Measurements from ENCODE around the gene PLCB1. TPM values are rescaled to one million over a fixed set of nuclear protein-coding genes. Genes with fewer than 3 reads are reported as not detected.

PLCB1 gene
- total and polyA plus RNA-seq, 7 experiments from 2014 or later, result 0.56 to 17.6 (median 2.3) TPM

DNA sequence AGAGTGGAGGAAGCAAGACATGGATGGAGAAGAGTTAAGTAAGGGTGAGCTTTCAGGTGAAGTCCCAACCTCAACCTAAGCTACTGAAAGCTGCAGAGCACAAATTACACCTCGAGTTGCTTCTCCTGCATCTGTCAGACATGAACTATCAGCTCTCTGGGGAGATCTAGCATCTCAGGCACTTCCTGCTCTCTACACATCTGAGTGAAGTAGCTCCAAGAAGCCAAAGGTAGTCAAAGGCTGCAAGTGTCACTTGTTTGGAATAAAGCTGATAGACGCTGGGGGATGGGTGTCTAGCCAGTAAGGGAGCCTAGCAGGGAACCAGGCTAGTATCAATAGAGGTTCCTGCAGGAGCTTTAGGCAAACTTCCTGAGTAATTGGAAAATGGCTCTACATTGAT, 228.0 kb downstream of the PLCB1 start:
- Mint-ChIP-seq H3K4me1 (peaks cover 0 to 2% (median 0%) of the 10 kb centered on the region in 7 donors), H3K27ac (no peak overlapping the region), H3K9me3 (no peaks in the 10 kb centered on the region), H3K36me3 (no peaks in the 10 kb centered on the region), H3K27me3 (peaks cover 0 to 6% (median 0%) of the 10 kb centered on the region in 5 donors), H3K4me3 (no peak overlapping the region)
- Histone ChIP-seq H3K4me3 (ENCODE audit: low read length) (no peak overlapping the region), H3K27me3 (ENCODE audit: control insufficient read depth in 2 of 2, insufficient read depth in 2 of 2, low read length in 2 of 2) (no peaks in the 10 kb centered on the region), H3K4me1 (ENCODE audit: control insufficient read depth in 2 of 2, insufficient read depth in 2 of 2, low read length in 2 of 2) (no peaks in the 10 kb centered on the region), H3K9me3 (ENCODE audit: control insufficient read depth in 2 of 3, low read length in 3 of 3) (no peaks in the 10 kb centered on the region), H3K36me3 (ENCODE audit: control insufficient read depth in 2 of 3, insufficient read depth in 3 of 3, low read length in 3 of 3) (no peaks in the 10 kb centered on the region), H3K27ac (ENCODE audit: low read depth, low read length) (no peak overlapping the region)
- ChIA-PET POLR2A (no interaction called here), CTCF (interaction anchor here (0.6 kb wide), 1 partner anchor 29 kb away, joined by 3 read pairs; no protein-coding TSS in a partner anchor)
- intact Hi-C loops (cut with micrococcal nuclease), result no loop called here
- DNase-seq, result no peak
- no peak for ATAC-seq

DNA sequence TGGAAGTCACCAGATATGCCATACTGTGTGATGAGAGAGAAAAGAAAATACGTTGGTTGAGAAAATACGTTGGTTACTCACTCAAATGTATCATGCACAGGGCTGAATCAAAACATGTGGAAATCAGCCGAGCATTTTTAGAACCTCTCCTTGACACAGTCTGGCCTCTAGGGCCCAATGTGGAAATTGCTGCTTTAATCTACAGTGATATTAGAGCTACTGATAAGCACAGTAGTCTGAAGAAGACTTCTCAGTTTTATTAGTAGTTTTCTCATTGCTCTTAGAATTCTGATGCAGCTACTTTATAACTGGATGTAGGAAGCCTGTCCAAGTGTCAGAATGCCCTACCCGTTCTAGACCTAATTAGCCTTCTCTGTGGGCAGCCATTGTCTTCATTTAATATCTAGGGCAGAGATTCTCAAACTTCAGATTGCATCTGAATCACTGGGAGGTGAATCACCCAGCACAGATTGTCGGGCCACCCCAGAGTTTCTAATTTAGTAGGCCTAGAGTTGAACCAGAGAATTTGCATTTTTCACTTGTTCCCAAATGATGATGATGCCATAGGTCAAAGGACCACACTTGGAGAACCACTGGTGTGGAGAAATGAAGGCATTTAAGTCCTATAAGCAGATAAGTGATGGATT, 229.1 kb downstream of the PLCB1 start:
- DNase-seq (no peak), ATAC-seq (peak; percentile 24)
- H3K36me3 Mint-ChIP-seq, result no peaks in the 10 kb centered on the region
- CTCF ChIA-PET, result no interaction called here
- no peaks in the 10 kb centered on the region for H3K9me3 ChIP-seq (ENCODE audit: control insufficient read depth in 2 of 3, low read length in 3 of 3)
- H3K27me3 ChIP-seq (ENCODE audit: control insufficient read depth in 2 of 2, insufficient read depth in 2 of 2, low read length in 2 of 2), result no peaks in the 10 kb centered on the region
- H3K4me3 Mint-ChIP-seq, result no peak overlapping the region
- POLR2A ChIA-PET, result no interaction called here
- no peaks in the 10 kb centered on the region for H3K36me3 ChIP-seq (ENCODE audit: control insufficient read depth in 2 of 3, insufficient read depth in 3 of 3, low read length in 3 of 3)
- no peaks in the 10 kb centered on the region for H3K9me3 Mint-ChIP-seq
- intact Hi-C loops (cut with micrococcal nuclease), result no loop called here
- H3K4me3 ChIP-seq (ENCODE audit: low read length), result no peak overlapping the region
- H3K27ac ChIP-seq (ENCODE audit: low read depth, low read length), result no peak overlapping the region
- H3K27me3 Mint-ChIP-seq, result peaks cover 0 to 8% (median 3%) of the 10 kb centered on the region in 5 donors
- H3K27ac Mint-ChIP-seq, result no peak overlapping the region
- peaks cover 0 to 2% (median 0%) of the 10 kb centered on the region in 7 donors for H3K4me1 Mint-ChIP-seq
- no peaks in the 10 kb centered on the region for H3K4me1 ChIP-seq (ENCODE audit: control insufficient read depth in 2 of 2, insufficient read depth in 2 of 2, low read length in 2 of 2)

DNA sequence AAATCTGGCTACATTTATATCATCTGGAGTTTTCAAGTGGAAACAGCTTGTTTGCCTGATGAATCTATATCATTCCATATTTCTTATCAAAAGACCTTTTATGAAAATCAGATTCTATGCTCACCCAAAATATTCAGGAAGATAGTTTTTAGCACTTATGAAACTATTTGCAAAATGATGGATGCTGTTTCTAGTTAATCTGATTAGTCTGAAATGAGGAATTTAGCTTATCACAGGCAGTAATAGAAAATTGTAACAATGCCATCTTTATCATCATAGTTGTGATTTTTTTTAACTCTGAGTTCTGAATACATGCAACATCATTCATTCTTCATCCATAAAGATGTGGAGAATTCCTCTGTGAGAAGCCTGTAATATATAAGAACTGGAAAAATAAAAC, 229.7 kb downstream of the PLCB1 start:
- POLR2A ChIA-PET, result no interaction called here
- DNase-seq, result no peak

DNA sequence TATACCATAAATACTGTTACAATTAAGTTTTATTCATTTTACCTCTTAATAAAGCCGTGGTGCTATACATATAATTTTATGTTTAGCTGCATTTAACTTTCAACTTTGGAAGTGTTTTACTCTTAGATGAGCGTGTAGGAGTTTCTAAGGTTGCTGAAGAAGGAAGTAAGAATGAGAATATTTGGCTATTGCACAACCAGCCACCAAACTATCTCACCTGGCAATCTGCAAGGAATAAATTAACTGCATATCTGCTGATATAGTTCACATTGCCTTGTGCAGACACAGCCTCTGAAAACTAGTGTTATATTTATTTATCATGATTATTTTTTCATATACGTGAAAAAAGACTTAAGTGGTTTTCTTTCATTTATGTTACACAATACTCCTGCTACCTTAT, 230.4 kb downstream of the PLCB1 start:
- ATAC-seq, result no peak
- POLR2A ChIA-PET, result no interaction called here
- Histone ChIP-seq H3K9me3 (ENCODE audit: control insufficient read depth in 2 of 3, low read length in 3 of 3) (no peaks in the 10 kb centered on the region), H3K4me3 (ENCODE audit: low read length) (no peak overlapping the region), H3K27ac (ENCODE audit: low read depth, low read length) (no peak overlapping the region), H3K36me3 (ENCODE audit: control insufficient read depth in 2 of 3, insufficient read depth in 3 of 3, low read length in 3 of 3) (no peaks in the 10 kb centered on the region), H3K27me3 (ENCODE audit: control insufficient read depth in 2 of 2, insufficient read depth in 2 of 2, low read length in 2 of 2) (no peaks in the 10 kb centered on the region), H3K4me1 (ENCODE audit: control insufficient read depth in 2 of 2, insufficient read depth in 2 of 2, low read length in 2 of 2) (no peaks in the 10 kb centered on the region)
- no peak for DNase-seq
- H3K27me3 Mint-ChIP-seq, result peaks cover 0 to 10% (median 3%) of the 10 kb centered on the region in 5 donors
- intact Hi-C loops (cut with micrococcal nuclease), result no loop called here
- no peaks in the 10 kb centered on the region for H3K9me3 Mint-ChIP-seq
- no peaks in the 10 kb centered on the region for H3K36me3 Mint-ChIP-seq
- CTCF ChIA-PET, result no interaction called here
- no peak overlapping the region for H3K27ac Mint-ChIP-seq
- H3K4me3 Mint-ChIP-seq, result no peak overlapping the region
- H3K4me1 Mint-ChIP-seq, result peaks cover 0 to 2% (median 0%) of the 10 kb centered on the region in 7 donors

More for the DNA sequence above, 229.7 kb downstream of the PLCB1 start:
- Mint-ChIP-seq H3K9me3 (no peaks in the 10 kb centered on the region), H3K4me1 (peaks cover 0 to 2% (median 0%) of the 10 kb centered on the region in 7 donors), H3K4me3 (no peak overlapping the region), H3K27me3 (peaks cover 0 to 10% (median 3%) of the 10 kb centered on the region in 5 donors), H3K27ac (no peak overlapping the region), H3K36me3 (no peaks in the 10 kb centered on the region)
- no peaks in the 10 kb centered on the region for H3K9me3 ChIP-seq (ENCODE audit: control insufficient read depth in 2 of 3, low read length in 3 of 3)
- no peak overlapping the region for H3K27ac ChIP-seq (ENCODE audit: low read depth, low read length)
- intact Hi-C loops (cut with micrococcal nuclease), result no loop called here
- no peaks in the 10 kb centered on the region for H3K27me3 ChIP-seq (ENCODE audit: control insufficient read depth in 2 of 2, insufficient read depth in 2 of 2, low read length in 2 of 2)
- ATAC-seq, result no peak
- no peaks in the 10 kb centered on the region for H3K36me3 ChIP-seq (ENCODE audit: control insufficient read depth in 2 of 3, insufficient read depth in 3 of 3, low read length in 3 of 3)
- CTCF ChIA-PET, result no interaction called here
- H3K4me3 ChIP-seq (ENCODE audit: low read length), result no peak overlapping the region
- no peaks in the 10 kb centered on the region for H3K4me1 ChIP-seq (ENCODE audit: control insufficient read depth in 2 of 2, insufficient read depth in 2 of 2, low read length in 2 of 2)

DNA sequence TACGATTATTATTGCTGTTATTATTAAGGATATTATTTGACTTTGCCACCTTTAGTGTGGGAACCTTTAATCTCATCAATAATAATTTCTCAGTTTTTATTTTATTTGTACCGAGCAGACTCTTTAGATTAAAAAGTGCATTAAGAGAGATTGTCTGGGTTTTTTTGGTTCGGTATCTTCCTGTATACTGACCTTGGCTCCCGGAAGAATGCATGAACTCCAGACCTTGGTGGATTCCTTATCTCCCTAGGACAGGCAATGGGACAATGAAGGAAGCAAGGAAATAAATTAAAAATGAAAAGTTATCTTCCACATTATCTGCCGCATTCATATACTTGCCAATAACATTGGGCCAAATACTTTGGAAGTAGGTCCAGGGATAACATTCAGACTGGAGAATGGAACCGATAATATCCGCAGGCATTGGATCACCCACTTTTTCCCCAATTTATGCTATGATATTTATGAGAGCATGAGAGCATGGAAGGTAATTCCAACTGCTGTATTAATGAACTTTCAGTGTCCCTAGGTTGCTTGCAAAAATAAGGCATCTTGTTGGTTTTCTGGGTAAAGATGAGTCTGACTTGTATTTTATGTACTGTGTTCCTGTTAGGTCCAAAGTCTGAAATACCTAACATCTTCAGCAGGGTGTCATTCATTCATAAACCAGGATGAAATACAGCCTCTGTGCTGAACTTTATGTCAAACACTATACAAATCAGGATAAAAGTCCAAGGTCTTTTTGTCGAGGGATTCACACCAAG, 232.1 kb downstream of the PLCB1 start:
- intact Hi-C loops (cut with micrococcal nuclease), result no loop called here
- ATAC-seq, result no peak
- no peak overlapping the region for H3K27ac ChIP-seq (ENCODE audit: low read depth, low read length)
- ChIA-PET CTCF (no interaction called here), POLR2A (no interaction called here)
- H3K36me3 ChIP-seq (ENCODE audit: control insufficient read depth in 2 of 3, insufficient read depth in 3 of 3, low read length in 3 of 3), result no peaks in the 10 kb centered on the region
- H3K4me1 ChIP-seq (ENCODE audit: control insufficient read depth in 2 of 2, insufficient read depth in 2 of 2, low read length in 2 of 2), result no peaks in the 10 kb centered on the region
- H3K9me3 ChIP-seq (ENCODE audit: control insufficient read depth in 2 of 3, low read length in 3 of 3), result no peaks in the 10 kb centered on the region
- no peak overlapping the region for H3K4me3 ChIP-seq (ENCODE audit: low read length)
- Mint-ChIP-seq H3K27ac (no peak overlapping the region), H3K4me3 (no peak overlapping the region), H3K9me3 (no peaks in the 10 kb centered on the region), H3K4me1 (peaks cover 0 to 7% (median 4%) of the 10 kb centered on the region in 7 donors), H3K27me3 (peaks cover 3 to 7% (median 4%) of the 10 kb centered on the region in 5 donors), H3K36me3 (no peaks in the 10 kb centered on the region)
- no peaks in the 10 kb centered on the region for H3K27me3 ChIP-seq (ENCODE audit: control insufficient read depth in 2 of 2, insufficient read depth in 2 of 2, low read length in 2 of 2)
- DNase-seq, result no peak

DNA sequence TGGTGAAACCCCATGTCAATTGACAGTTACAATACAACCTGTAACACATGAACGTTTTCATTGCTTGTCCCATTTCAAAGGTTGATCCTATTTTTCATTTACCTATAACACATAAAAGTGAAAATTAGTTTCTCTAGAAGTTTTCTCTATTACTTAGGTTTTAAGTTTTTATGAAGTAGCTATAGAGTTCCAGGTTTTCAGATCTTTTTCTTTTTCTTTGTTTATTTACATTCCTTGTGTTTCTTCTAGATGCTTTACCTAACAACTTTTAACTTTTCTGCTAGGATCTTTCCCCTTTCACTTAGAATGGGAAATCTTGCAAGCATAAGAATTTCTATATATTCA, 232.6 kb downstream of the PLCB1 start:
- no peak overlapping the region for H3K27ac ChIP-seq (ENCODE audit: low read depth, low read length)
- DNase-seq (no peak), ATAC-seq (no peak)
- H3K27me3 Mint-ChIP-seq, result peaks cover 3 to 7% (median 4%) of the 10 kb centered on the region in 5 donors
- no peaks in the 10 kb centered on the region for H3K36me3 ChIP-seq (ENCODE audit: control insufficient read depth in 2 of 3, insufficient read depth in 3 of 3, low read length in 3 of 3)
- no peaks in the 10 kb centered on the region for H3K9me3 ChIP-seq (ENCODE audit: control insufficient read depth in 2 of 3, low read length in 3 of 3)
- no peaks in the 10 kb centered on the region for H3K4me1 ChIP-seq (ENCODE audit: control insufficient read depth in 2 of 2, insufficient read depth in 2 of 2, low read length in 2 of 2)
- no peaks in the 10 kb centered on the region for H3K27me3 ChIP-seq (ENCODE audit: control insufficient read depth in 2 of 2, insufficient read depth in 2 of 2, low read length in 2 of 2)
- intact Hi-C loops (cut with micrococcal nuclease), result no loop called here
- POLR2A ChIA-PET, result no interaction called here
- H3K4me3 ChIP-seq (ENCODE audit: low read length), result no peak overlapping the region
- H3K4me3 Mint-ChIP-seq, result no peak overlapping the region
- no peaks in the 10 kb centered on the region for H3K9me3 Mint-ChIP-seq
- H3K36me3 Mint-ChIP-seq, result no peaks in the 10 kb centered on the region
- H3K4me1 Mint-ChIP-seq, result peaks cover 0 to 11% (median 7%) of the 10 kb centered on the region in 7 donors
- CTCF ChIA-PET, result no interaction called here
- no peak overlapping the region for H3K27ac Mint-ChIP-seq

DNA sequence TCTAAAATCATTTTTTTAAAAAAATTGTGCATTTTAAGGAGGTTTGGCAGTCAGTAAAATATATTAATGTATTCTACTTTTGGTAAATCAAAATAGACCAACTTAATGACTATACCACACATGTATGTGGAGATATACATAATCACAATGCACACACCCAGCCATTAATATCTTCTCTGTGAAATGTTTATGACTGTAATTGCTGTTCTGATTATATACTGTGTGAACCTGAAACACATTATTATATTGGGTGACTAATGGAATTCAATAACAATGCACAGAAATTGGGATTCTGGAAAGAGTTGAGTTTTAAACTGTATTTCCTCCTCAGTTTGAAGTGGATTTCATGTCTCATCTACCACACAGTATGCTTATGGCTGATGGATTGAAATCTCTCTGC, 233.6 kb downstream of the PLCB1 start:
- Mint-ChIP-seq H3K9me3 (no peaks in the 10 kb centered on the region), H3K36me3 (no peaks in the 10 kb centered on the region)

More for the DNA sequence above, 233.6 kb downstream of the PLCB1 start:
- ATAC-seq, result no peak
- Mint-ChIP-seq H3K27me3 (peaks cover 3 to 9% (median 5%) of the 10 kb centered on the region in 5 donors), H3K4me1 (peaks cover 0 to 11% (median 7%) of the 10 kb centered on the region in 7 donors), H3K4me3 (no peak overlapping the region), H3K27ac (no peak overlapping the region)
- Histone ChIP-seq H3K9me3 (ENCODE audit: control insufficient read depth in 2 of 3, low read length in 3 of 3) (no peaks in the 10 kb centered on the region), H3K27ac (ENCODE audit: low read depth, low read length) (no peak overlapping the region), H3K4me1 (ENCODE audit: control insufficient read depth in 2 of 2, insufficient read depth in 2 of 2, low read length in 2 of 2) (no peaks in the 10 kb centered on the region), H3K4me3 (ENCODE audit: low read length) (no peak overlapping the region), H3K27me3 (ENCODE audit: control insufficient read depth in 2 of 2, insufficient read depth in 2 of 2, low read length in 2 of 2) (no peaks in the 10 kb centered on the region), H3K36me3 (ENCODE audit: control insufficient read depth in 2 of 3, insufficient read depth in 3 of 3, low read length in 3 of 3) (no peaks in the 10 kb centered on the region)
- CTCF ChIA-PET, result no interaction called here
- DNase-seq, result no peak
- intact Hi-C loops (cut with micrococcal nuclease), result no loop called here
- POLR2A ChIA-PET, result no interaction called here
